ENCODE data around the gene ATG4A. TPM values are rescaled to one million over a fixed set of nuclear protein-coding genes. Genes with fewer than 3 reads are reported as not detected.

ATG4A gene, protein sequence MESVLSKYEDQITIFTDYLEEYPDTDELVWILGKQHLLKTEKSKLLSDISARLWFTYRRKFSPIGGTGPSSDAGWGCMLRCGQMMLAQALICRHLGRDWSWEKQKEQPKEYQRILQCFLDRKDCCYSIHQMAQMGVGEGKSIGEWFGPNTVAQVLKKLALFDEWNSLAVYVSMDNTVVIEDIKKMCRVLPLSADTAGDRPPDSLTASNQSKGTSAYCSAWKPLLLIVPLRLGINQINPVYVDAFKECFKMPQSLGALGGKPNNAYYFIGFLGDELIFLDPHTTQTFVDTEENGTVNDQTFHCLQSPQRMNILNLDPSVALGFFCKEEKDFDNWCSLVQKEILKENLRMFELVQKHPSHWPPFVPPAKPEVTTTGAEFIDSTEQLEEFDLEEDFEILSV
- 9.1 and 11.2 TPM in 2 replicates for total RNA-seq

DNA sequence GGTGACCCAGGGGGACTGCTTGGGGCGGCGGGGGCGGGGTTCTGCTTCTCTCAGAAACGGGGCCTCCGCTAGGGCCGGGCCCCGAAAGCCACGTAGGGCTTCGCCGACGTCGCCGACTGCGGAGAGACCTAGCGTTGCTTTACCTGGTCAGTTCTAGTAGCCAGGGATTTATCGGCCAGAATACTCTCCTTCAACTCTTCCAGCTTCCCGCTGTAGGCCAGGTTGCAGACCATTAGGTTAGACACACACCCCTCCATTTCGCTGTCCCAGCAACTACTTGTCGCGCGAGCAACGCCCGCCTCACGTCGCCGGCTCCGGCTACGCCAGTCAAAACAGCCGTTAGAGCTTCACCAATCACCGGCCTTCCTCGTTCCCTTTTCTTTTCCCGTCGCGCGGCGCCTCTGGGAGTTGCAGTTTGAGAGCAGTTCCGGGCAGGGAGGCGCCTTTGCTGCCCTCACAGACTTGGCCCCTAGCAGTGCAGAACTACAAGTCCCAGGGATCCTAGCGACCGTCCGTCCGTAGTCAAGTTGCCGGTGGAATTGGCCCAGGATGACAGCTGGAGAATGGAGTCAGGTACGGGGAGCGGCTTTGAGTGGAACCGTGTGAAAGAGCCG is at the start of gene ATG4A, which contains the start of gene PSMD10:
ATG4A (plus strand) TSS at position 515 of the 614 bp plus-strand sequence; CDS start at position 564, 49 bp downstream.
PSMD10 (minus strand) TSS at position 279 of the 614 bp plus-strand sequence; CDS start at position 257, 22 bp downstream.

DNA sequence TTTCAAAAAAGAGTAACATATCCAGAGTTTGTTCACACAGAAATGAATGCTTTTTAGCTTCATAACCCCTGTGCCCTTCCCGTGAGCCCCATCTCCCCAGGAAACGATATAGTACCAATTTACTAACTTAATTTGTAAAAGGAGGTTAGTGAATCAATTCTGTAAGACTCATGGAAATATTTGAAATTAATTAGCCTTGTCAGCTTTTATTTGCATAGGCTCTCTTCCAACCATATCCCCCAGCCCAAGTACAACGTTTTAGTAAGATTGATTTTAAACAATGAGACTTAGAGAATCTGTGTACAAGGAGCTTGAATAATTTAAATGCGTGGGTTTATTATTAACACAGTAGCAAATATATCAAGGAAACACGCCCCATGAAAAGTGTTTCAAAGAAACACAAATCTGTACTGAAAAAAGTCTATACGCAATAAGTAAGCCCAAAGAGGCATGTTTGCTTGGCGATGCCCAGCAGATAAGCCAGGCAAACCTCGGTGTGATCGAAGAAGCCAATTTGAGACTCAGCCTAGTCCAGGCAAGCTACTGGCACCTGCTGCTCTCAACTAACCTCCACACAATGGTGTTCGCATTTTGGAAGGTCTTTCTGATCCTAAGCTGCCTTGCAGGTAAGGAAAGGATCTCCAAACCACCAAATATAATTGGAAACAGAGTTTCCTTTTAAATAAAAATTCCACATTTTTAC is 46.9 kb upstream of the ATG4A start, which contains the start of gene VSIG1:
VSIG1 (plus strand) TSS at position 512 of the 703 bp plus-strand sequence; CDS start at position 578, 66 bp downstream.

Other genes starting within 250 kb of the ATG4A start
- not detected in 2 replicates for gene TEX13B, start 109.4 kb upstream of the ATG4A start, total RNA-seq
- under 0.01 TPM in 2 replicates for gene VSIG1, start 46.7 kb upstream of the ATG4A start, total RNA-seq
- 72.4 and 74.2 TPM in 2 replicates for gene PSMD10, start 236 bp upstream of the ATG4A start, total RNA-seq